Endothelial cell of umbilical vein (primary cell): Measurements from ENCODE around the gene NDRG2. TPM values are rescaled to one million over a fixed set of nuclear protein-coding genes. Genes with fewer than 3 reads are reported as not detected.
"Not testable (repeated sequence)": the region's sequence is repeated elsewhere in the genome, so short reads cannot be mapped to it uniquely, and the experiment has no call there.

Experiments used
- BruUV-seq: library from RNA; stranded (reverse); fragments of 400-500 nt; replicated peaks from 2 replicates; lab custom pipeline; 2021; lab: Mats Ljungman, UMichigan
- CTCF ChIA-PET: fragments of 300-600, 350-600 bp; sonication (Branson Sonifier 250); formaldehyde crosslinking; loops from one replicate; lab custom pipeline; 2021; ENCODE audit warnings: antibody characterized with exemption, inconsistent platforms; lab: Charles Lee
- POLR2A ChIA-PET: fragments of 300-600, 350-600 bp; sonication (Branson Sonifier 250); formaldehyde crosslinking; loops from one replicate; lab custom pipeline; 2021; ENCODE audit warnings: antibody characterized with exemption, inconsistent platforms; lab: Charles Lee
- DNase-seq: peaks from one replicate; pipeline ENCODE4 v3.0.0-alpha.2; 2011; ENCODE audit warnings: low read depth, low spot score
- FAIRE-seq: peaks from 2 replicates; lab custom pipeline; 2011; peaks lifted over from hg19 to GRCh38; lab: Jason Lieb, UNC
- H2AFZ ChIP-seq: 2 replicates; pipeline ENCODE4 v1.6.0; 2012; ENCODE audit warnings: low read depth, low read length, control low read depth, inconsistent platforms
- H3K27ac ChIP-seq: 2 replicates; pipeline ENCODE4 v1.5.1; 2011; ENCODE audit warnings: low read depth, mild to moderate bottlenecking, control low read depth, low read length, moderate library complexity; ENCODE audit not compliant: insufficient read depth
- H3K27me3 ChIP-seq, 2 experiments: 2 replicates each; pipeline versions ENCODE4 v1.6.0 to v1.6.1; 2011; ENCODE audit warnings: low read length in 2 of 2, mixed read lengths in 1 of 2; ENCODE audit not compliant: control insufficient read depth in 2 of 2, insufficient read depth in 2 of 2
- H3K36me3 ChIP-seq, 2 experiments: 2 replicates in 1 of 2; 3 replicates in 1 of 2; pipeline ENCODE4 v1.5.1; 2011; ENCODE audit warnings: low read length in 2 of 2, mild to moderate bottlenecking in 1 of 2, moderate library complexity in 1 of 2; ENCODE audit not compliant: control insufficient read depth in 2 of 2, insufficient read depth in 2 of 2; ENCODE audit errors: extremely low read depth in 1 of 2
- H3K4me1 ChIP-seq: 3 replicates; pipeline ENCODE4 v1.5.1; 2011; ENCODE audit warnings: mild to moderate bottlenecking, low read length; ENCODE audit not compliant: control insufficient read depth, insufficient read depth; ENCODE audit errors: extremely low read depth
- H3K4me2 ChIP-seq: 2 replicates; pipeline ENCODE4 v1.6.1; 2011; ENCODE audit warnings: low read length, control low read depth, mixed read lengths; ENCODE audit not compliant: insufficient read depth
- H3K4me3 ChIP-seq, 3 experiments: fragments of 200-600 bp in 1 of 3; sonication (generic), shearing (Covaris generic) in 1 of 3; replicated peaks in 1 of 3; 2 replicates each; pipeline ENCODE4 v1.5.1; 2011 to 2016; ENCODE audit warnings: control low read depth in 3 of 3, low read length in 3 of 3, mild to moderate bottlenecking in 2 of 3, inconsistent platforms in 1 of 3, low read depth in 1 of 3, moderate library complexity in 1 of 3; ENCODE audit not compliant: insufficient read depth in 1 of 3
- H3K79me2 ChIP-seq: 2 replicates; pipeline ENCODE4 v1.6.0; 2012; ENCODE audit warnings: low read length, inconsistent platforms; ENCODE audit not compliant: control insufficient read depth, insufficient read depth
- H3K9ac ChIP-seq: replicated peaks from 2 replicates; pipeline ENCODE3; 2011; ENCODE audit warnings: low read length, control low read depth; ENCODE audit not compliant: insufficient read depth; ENCODE audit errors: extremely low read depth
- H3K9me1 ChIP-seq: replicated peaks from 3 replicates; pipeline ENCODE4 v1.6.0; 2011; ENCODE audit warnings: mild to moderate bottlenecking, low read length; ENCODE audit not compliant: control insufficient read depth, insufficient read depth; ENCODE audit errors: extremely low read depth
- H3K9me3 ChIP-seq: replicated peaks from 2 replicates; pipeline ENCODE4 v1.5.1; 2012; ENCODE audit warnings: low read length, inconsistent platforms; ENCODE audit not compliant: control insufficient read depth, insufficient read depth
- H4K20me1 ChIP-seq: replicated peaks from 2 replicates; pipeline ENCODE3; 2011; ENCODE audit warnings: mild to moderate bottlenecking, low read length; ENCODE audit not compliant: control insufficient read depth, insufficient read depth; ENCODE audit errors: extremely low read depth
- EZH2 ChIP-seq: IDR thresholded peaks from 2 replicates; pipeline ENCODE4 v1.6.1; 2012; ENCODE audit warnings: borderline replicate concordance, low read depth, mild to moderate bottlenecking, moderate library complexity, low read length, inconsistent platforms; ENCODE audit not compliant: severe bottlenecking
- FOS ChIP-seq: IDR thresholded peaks from 2 replicates; pipeline ENCODE4 v1.6.1; 2011; ENCODE audit warnings: mild to moderate bottlenecking, low read length, moderate library complexity, borderline replicate concordance; ENCODE audit not compliant: insufficient read depth
- GATA2 ChIP-seq: IDR thresholded peaks from 2 replicates; pipeline ENCODE4 v1.7.0; 2011; ENCODE audit warnings: low read depth, mild to moderate bottlenecking, moderate library complexity, mixed read lengths, low read length; ENCODE audit not compliant: insufficient read length, insufficient read depth
- JUN ChIP-seq: IDR thresholded peaks from 2 replicates; pipeline ENCODE4 v1.6.1; 2011; ENCODE audit warnings: borderline replicate concordance, low read depth; ENCODE audit not compliant: insufficient read length, insufficient read depth
- MAX ChIP-seq: IDR thresholded peaks from 2 replicates; pipeline ENCODE4 v1.6.1; 2011; ENCODE audit not compliant: insufficient read depth, insufficient read length
- MYC ChIP-seq: IDR thresholded peaks from one replicate; pipeline ENCODE4 v1.6.1; 2011; ENCODE audit warnings: mild to moderate bottlenecking, low read depth, low read length
- POLR2A ChIP-seq: IDR thresholded peaks from 2 replicates; pipeline ENCODE4 v1.6.1; 2012; ENCODE audit warnings: low read depth, mild to moderate bottlenecking, control low read depth, low read length
- POLR2AphosphoS5 ChIP-seq: IDR thresholded peaks from 2 replicates; pipeline ENCODE4 v1.6.1; 2012; ENCODE audit warnings: low read depth, mild to moderate bottlenecking, control low read depth, low read length, moderate library complexity; ENCODE audit not compliant: insufficient read depth
- dilution Hi-C: fragments of 300-500 bp; cut with MboI; formaldehyde crosslinking; loops from one replicate; pipeline ENCODE4 v1.15.0; 2019; ENCODE audit warnings: low sequenced_read_pairs; ENCODE audit not compliant: extremely low pct_ligation_motif_present
- intact Hi-C: fragments of 100-400 bp; cut with micrococcal nuclease; formaldehyde crosslinking; loops from one replicate; pipeline ENCODE4 v1.10.0; 2022
- polyA plus RNA-seq, 4 experiments: library from polyadenylated mRNA; depleted of rRNA in 3 of 4; stranded (reverse) in 3 of 4; unstranded in 1 of 4; fragments of >200 nt; gene quantifications; 2 replicates each; pipeline versions ENCODE4 v1.2.1 to v1.2.3, GENCODE V29; 2011 to 2012; ENCODE audit warnings: missing spikeins in 1 of 4
- total RNA-seq: library from RNA; stranded (reverse); gene quantifications from 2 replicates; pipeline ENCODE4 v1.2.3, GENCODE V29; 2021
- TF ChIP-seq, protein P1 (sequence below), 2 donors: IDR thresholded peaks; 1 replicate in 1 of 2; 2 replicates in 1 of 2; pipeline ENCODE4 v1.5.1; 2011; ENCODE audit warnings: low read length in 2 of 2, mild to moderate bottlenecking in 2 of 2, moderate library complexity in 2 of 2, control low read depth in 1 of 2, inconsistent platforms in 1 of 2, low read depth in 1 of 2; ENCODE audit not compliant: insufficient read depth in 1 of 2; ENCODE audit errors: extremely low read depth in 1 of 2

The NDRG2 gene
- total and polyA plus RNA-seq, 2 donors (not counting 3 experiments of a cell fraction or from before 2014, with no cell fraction given) = 0.54 TPM; not detected in 1

DNA sequence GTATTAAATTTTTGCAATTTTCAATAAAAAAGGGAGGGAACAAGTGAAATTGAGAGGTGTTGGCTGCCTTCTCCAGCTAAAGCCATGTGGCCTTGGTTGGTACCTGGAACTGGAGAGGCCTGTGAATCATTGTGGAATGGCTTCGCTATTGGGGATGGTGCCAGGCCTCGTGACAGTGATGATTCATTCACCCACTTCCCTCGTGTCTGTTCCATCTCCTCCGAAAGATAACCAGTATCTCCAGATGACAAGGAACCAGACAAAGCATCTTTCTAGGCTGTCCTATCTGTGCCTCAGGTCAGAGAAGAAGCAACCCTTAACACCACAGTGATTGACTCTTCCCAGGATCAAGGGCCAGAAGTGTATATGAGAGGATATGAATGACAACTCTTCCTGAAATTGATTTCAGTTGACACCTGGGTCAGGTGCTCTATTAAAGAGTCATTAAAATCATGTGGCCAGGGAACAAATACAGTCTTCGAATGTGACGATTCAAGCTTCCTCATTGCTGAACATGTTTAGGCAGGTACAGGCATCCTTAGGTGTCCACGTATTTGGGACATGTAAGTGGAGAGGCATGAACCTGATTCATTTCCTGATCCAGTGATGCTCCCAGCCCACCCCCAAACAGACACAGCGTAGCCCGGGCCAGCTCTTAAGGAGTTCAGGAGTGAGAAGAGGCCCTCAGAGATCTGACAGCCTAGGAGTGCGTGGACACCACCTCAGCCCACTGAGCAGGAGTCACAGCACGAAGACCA lies 17.0 kb upstream of the NDRG2 start, which contains the start of gene RNASE7:
Gene RNASE7 (plus strand): TSS at position 687 of the 758 bp plus-strand sequence. CDS start 631 bp downstream, outside the sequence.
- no peaks in the 10 kb centered on the region for H3K36me3 ChIP-seq
- H3K27ac ChIP-seq = no peak within 1 kb of the TSS
- H3K79me2 ChIP-seq = no peaks in the 10 kb centered on the region
- intact Hi-C loops (loop anchor here (2.0 kb wide), 1 partner anchor 185 kb away; no protein-coding TSS in a partner anchor), dilution Hi-C loops (no loop called here)
- no peak for FAIRE-seq
- CTCF ChIA-PET = interaction anchor here (1.3 to 7.0 kb wide), 4 partner anchors 27 to 183 kb away, joined by 3 to 214 read pairs (median 14); no protein-coding TSS in a partner anchor
- POLR2A ChIA-PET = no interaction called here
- H4K20me1 ChIP-seq = no peaks in the 10 kb centered on the region
- no peak within 1 kb of the TSS for H3K4me3 ChIP-seq
- H3K9me1 ChIP-seq = no peaks in the 10 kb centered on the region
- no peak within 1 kb of the TSS for H3K4me2 ChIP-seq
- H3K27me3 ChIP-seq = peaks cover 8 to 15% of the 10 kb centered on the region in 2 experiments
- peaks cover 4% of the 10 kb centered on the region for H3K4me1 ChIP-seq
- no peak for DNase-seq
- no peak within 1 kb of the TSS for H2AFZ ChIP-seq
- TF ChIP-seq EZH2 (no peak), POLR2AphosphoS5 (no peak), MAX (no peak), JUN (no peak), POLR2A (no peak), FOS (no peak), GATA2 (no peak), MYC (no peak)
- TF ChIP-seq, protein P1, sequence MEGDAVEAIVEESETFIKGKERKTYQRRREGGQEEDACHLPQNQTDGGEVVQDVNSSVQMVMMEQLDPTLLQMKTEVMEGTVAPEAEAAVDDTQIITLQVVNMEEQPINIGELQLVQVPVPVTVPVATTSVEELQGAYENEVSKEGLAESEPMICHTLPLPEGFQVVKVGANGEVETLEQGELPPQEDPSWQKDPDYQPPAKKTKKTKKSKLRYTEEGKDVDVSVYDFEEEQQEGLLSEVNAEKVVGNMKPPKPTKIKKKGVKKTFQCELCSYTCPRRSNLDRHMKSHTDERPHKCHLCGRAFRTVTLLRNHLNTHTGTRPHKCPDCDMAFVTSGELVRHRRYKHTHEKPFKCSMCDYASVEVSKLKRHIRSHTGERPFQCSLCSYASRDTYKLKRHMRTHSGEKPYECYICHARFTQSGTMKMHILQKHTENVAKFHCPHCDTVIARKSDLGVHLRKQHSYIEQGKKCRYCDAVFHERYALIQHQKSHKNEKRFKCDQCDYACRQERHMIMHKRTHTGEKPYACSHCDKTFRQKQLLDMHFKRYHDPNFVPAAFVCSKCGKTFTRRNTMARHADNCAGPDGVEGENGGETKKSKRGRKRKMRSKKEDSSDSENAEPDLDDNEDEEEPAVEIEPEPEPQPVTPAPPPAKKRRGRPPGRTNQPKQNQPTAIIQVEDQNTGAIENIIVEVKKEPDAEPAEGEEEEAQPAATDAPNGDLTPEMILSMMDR (IDR thresholded peaks at IDR 0.05; ENCODE audit: extremely low read depth in 1 of 2, insufficient read depth in 1 of 2, low read depth in 1 of 2, low read length in 2 of 2) = no peak
- no peaks in the 10 kb centered on the region for H3K9me3 ChIP-seq
- BruUV-seq = no TSS peak
- H3K9ac ChIP-seq = no peak within 1 kb of the TSS

DNA sequence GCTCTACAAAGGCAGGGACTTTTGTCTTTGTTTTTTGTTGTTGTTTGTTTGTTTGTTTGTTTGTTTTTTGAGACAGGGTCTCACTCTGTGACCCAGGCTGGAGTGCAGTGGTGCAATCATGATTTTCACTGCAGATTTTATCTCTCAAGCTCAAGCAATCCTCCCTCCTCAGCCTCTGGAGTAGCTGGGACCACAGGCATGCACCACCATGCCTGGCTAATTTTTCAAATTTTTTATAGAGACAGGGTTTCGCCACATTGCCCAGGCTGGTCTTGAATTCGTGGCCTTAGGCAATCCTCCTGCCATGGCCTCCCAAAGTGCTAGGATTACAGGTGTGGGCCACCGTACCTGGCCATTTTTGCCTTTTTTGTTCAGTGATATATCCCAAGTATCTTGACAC lies 16.1 kb upstream of the NDRG2 start:
- H3K36me3 ChIP-seq, H3K4me3 ChIP-seq, H3K9me3 ChIP-seq, H2AFZ ChIP-seq, H3K4me1 ChIP-seq, DNase-seq, H4K20me1 ChIP-seq, dilution Hi-C loops, H3K9ac ChIP-seq, BruUV-seq, H3K9me1 ChIP-seq, POLR2A ChIA-PET, H3K4me2 ChIP-seq, H3K79me2 ChIP-seq, H3K27ac ChIP-seq: not testable (repeated sequence)
- intact Hi-C loops = loop anchor here (1.0 to 2.0 kb wide), 2 partner anchors 27 to 184 kb away; no protein-coding TSS in a partner anchor
- CTCF ChIA-PET = interaction anchor here (0.7 to 7.0 kb wide), 13 partner anchors 13 to 183 kb away, joined by 3 to 214 read pairs (median 5); partner anchors contain the start of genes RNASE8 and SLC39A2
- H3K27me3 ChIP-seq = peaks cover 10 to 16% of the 10 kb centered on the region in 2 experiments
- FAIRE-seq = peak; percentile 24
